K562 (cell line): ENCODE data around the gene DYRK1A. TPM values are rescaled to one million over a fixed set of nuclear protein-coding genes. Genes with fewer than 3 reads are reported as not detected.

Experiments
- ARID3B ChIP-seq: fragments of 250-450 bp; sonication (Bioruptor Pico); IDR thresholded peaks from 2 replicates; pipeline ENCODE4 v1.4.0; 2020; ENCODE audit warnings: borderline replicate concordance
- CHD2 ChIP-seq: IDR thresholded peaks from 2 replicates; pipeline ENCODE4 v1.6.1; 2011; ENCODE audit warnings: low read depth, low read length
- FOXA3 ChIP-seq, 2 experiments: fragments of 450-650 bp in 1 of 2; sonication (generic) in 1 of 2; formaldehyde crosslinking; IDR thresholded peaks in 1 of 2; conservative IDR thresholded peaks in 1 of 2; 2 replicates each; pipeline versions ENCODE4 v1.4.0 to v1.8.0; 2020 to 2022; ENCODE audit warnings: mild to moderate bottlenecking in 2 of 2, missing genetic modification reagents in 1 of 2
- HDGF ChIP-seq: fragments of 450-650 bp; IDR thresholded peaks from 2 replicates; pipeline ENCODE4 v1.6.1; 2016
- HNRNPK ChIP-seq: fragments of 200-400 bp; formaldehyde crosslinking; IDR thresholded peaks from one replicate; pipeline ENCODE4 v1.6.1; 2018; ENCODE audit warnings: mild to moderate bottlenecking, low read depth, low read length; ENCODE audit not compliant: poor library complexity, severe bottlenecking
- KDM5B ChIP-seq: fragments of 200-600 bp; sonication (generic); IDR thresholded peaks from 2 replicates; pipeline ENCODE4 v1.6.1; 2012; ENCODE audit warnings: low read depth, mild to moderate bottlenecking, moderate library complexity, low read length, control low read depth, inconsistent platforms; ENCODE audit not compliant: insufficient replicate concordance
- KLF6 ChIP-seq: fragments of 250-450 bp; sonication (Bioruptor Pico); IDR thresholded peaks from 2 replicates; pipeline ENCODE4 v1.4.0; 2020; ENCODE audit warnings: mild to moderate bottlenecking, moderate library complexity, borderline replicate concordance
- PCBP2 ChIP-seq: fragments of 200-400 bp; formaldehyde crosslinking; IDR thresholded peaks from 2 replicates; pipeline ENCODE4 v1.6.1; 2018; ENCODE audit warnings: low read length, low read depth, mild to moderate bottlenecking, moderate library complexity; ENCODE audit not compliant: poor library complexity, severe bottlenecking
- PHB2 ChIP-seq: fragments of 450-650 bp; IDR thresholded peaks from 2 replicates; pipeline ENCODE4 v1.6.1; 2017; ENCODE audit warnings: low read depth
- PML ChIP-seq: IDR thresholded peaks from 2 replicates; pipeline ENCODE4 v1.6.1; 2012; ENCODE audit warnings: low read length, inconsistent platforms
- POLR2AphosphoS5 ChIP-seq: IDR thresholded peaks from 2 replicates; pipeline ENCODE4 v1.6.1; 2011; ENCODE audit warnings: mild to moderate bottlenecking, low read depth, low read length, moderate library complexity; ENCODE audit not compliant: control insufficient read depth, insufficient read depth
- PTBP1 ChIP-seq: fragments of 200-400 bp; formaldehyde crosslinking; IDR thresholded peaks from 2 replicates; pipeline ENCODE4 v1.6.1; 2017; ENCODE audit warnings: low read depth, low read length
- SNAPC5 ChIP-seq: fragments of 250-450 bp; sonication (Bioruptor Pico); IDR thresholded peaks from 2 replicates; pipeline ENCODE4 v1.8.0; 2021; ENCODE audit warnings: moderate library complexity, mild to moderate bottlenecking, inconsistent platforms
- SUPT5H ChIP-seq: fragments of 450-650 bp; IDR thresholded peaks from 2 replicates; pipeline ENCODE4 v1.6.1; 2016
- THAP7 ChIP-seq: fragments of 250-450 bp; sonication (Bioruptor Pico); IDR thresholded peaks from 2 replicates; pipeline ENCODE4 v1.5.0; 2021
- YBX1 ChIP-seq: fragments of 450-650 bp; IDR thresholded peaks from 2 replicates; pipeline ENCODE4 v1.7.1; 2016; ENCODE audit warnings: mild to moderate bottlenecking
- ZBTB9 ChIP-seq: fragments of 450-650 bp; formaldehyde crosslinking; IDR thresholded peaks from 2 replicates; pipeline ENCODE4 v1.4.0; 2020; ENCODE audit warnings: mild to moderate bottlenecking, moderate library complexity
- ZC3H4 ChIP-seq: sonication (generic); formaldehyde crosslinking; IDR thresholded peaks from 2 replicates; pipeline ENCODE4 v1.9.0; 2021; ENCODE audit warnings: missing genetic modification reagents, borderline replicate concordance
- ZHX1 ChIP-seq: fragments of 150-350 bp; conservative IDR thresholded peaks from 2 replicates; pipeline ENCODE4 v1.6.1; 2014; ENCODE audit warnings: low read length
- ZKSCAN1 ChIP-seq: fragments of 150-350 bp; IDR thresholded peaks from 2 replicates; pipeline ENCODE4 v1.6.1; 2016; ENCODE audit warnings: low read depth, low read length
- ZNF395 ChIP-seq: fragments of 200-800 bp; sonication (Bioruptor generic); IDR thresholded peaks from 2 replicates; pipeline ENCODE4 v1.6.1; 2017; ENCODE audit warnings: missing genetic modification characterization, missing compliant biosample characterization
- ZNF764 ChIP-seq: fragments of 250-450 bp; sonication (Bioruptor Pico); IDR thresholded peaks from 2 replicates; pipeline ENCODE4 v1.4.0; 2020; ENCODE audit warnings: low read depth, mild to moderate bottlenecking, moderate library complexity
- polyA plus RNA-seq, 8 experiments: library from polyadenylated mRNA; depleted of rRNA in 4 of 8; stranded (reverse) in 5 of 8; unstranded in 3 of 8; fragments of >200 nt; fragmentation: Nextera tagmentation in 2 of 8; fragmentation: Illumina TruSeq in 1 of 8; extraction: Ambion mirVana in 2 of 8; extraction: Trizol in 1 of 8; gene quantifications; 2 replicates each; pipeline versions ENCODE4 v1.2.1 to v1.2.3, GENCODE V29; 2011 to 2014; ENCODE audit warnings: inconsistent platforms in 1 of 8, missing spikeins in 1 of 8
- total RNA-seq, 7 experiments: library from RNA; depleted of rRNA in 6 of 7; stranded (reverse); fragments of >200 nt in 6 of 7; fragmentation: Illumina TruSeq in 2 of 7; extraction: Trizol in 2 of 7; gene quantifications; 2 replicates each; pipeline versions ENCODE4 v1.2.1 to v1.2.3, GENCODE V29; 2011 to 2021; ENCODE audit warnings: low replicate concordance in 1 of 7

DYRK1A gene
- total and polyA plus RNA-seq, 9 of the 15 experiments (the other 6 are each of a cell fraction or from before 2014, with no cell fraction given), result 3.7 to 64.8 (median 42.3) TPM

- TF ChIP-seq ZHX1 (no peak), PTBP1 (no peak), PML (no peak), SUPT5H (no peak), ZNF764 (CRISPR knock-in tag) (no peak), FOXA3 (CRISPR knock-in tag; conservative IDR thresholded peaks at IDR 0.05 in 1 of 2, IDR thresholded peaks at IDR 0.05 in 1 of 2) (peak in 1 of 2 experiments; percentile 56; a peak in 1 of 4 replicates), HNRNPK (no peak), HDGF (peak; percentile 96), ZNF395 (CRISPR knock-in tag) (no peak), YBX1 (no peak), THAP7 (CRISPR knock-in tag) (no peak), CHD2 (no peak), ZBTB9 (no peak), ARID3B (CRISPR knock-in tag) (no peak), SNAPC5 (CRISPR knock-in tag) (no peak), POLR2AphosphoS5 (0 out of 2 replicates have a peak, but pooled peaks have one; percentile 15), PCBP2 (no peak), KDM5B (no peak), ZC3H4 (no peak), KLF6 (CRISPR knock-in tag) (no peak), ZKSCAN1 (no peak), PHB2 (peak; percentile 16; the same call in 1 of the 2 replicates)
Observed at GRCh38 chr21:37378700-37379139, 12.1 kb downstream of the DYRK1A start (continued).
